H1 (cell line): Measurements from ENCODE around the gene TUBGCP6. TPM values are rescaled to one million over a fixed set of nuclear protein-coding genes. Genes with fewer than 3 reads are reported as not detected.

Experiments
- CTCF ChIA-PET: fragments of 300-600 bp; sonication (Branson Sonifier 250); formaldehyde crosslinking; loops from one replicate; lab custom pipeline; 2021; ENCODE audit not compliant: partially characterized antibody; lab: Charles Lee
- POLR2A ChIA-PET: fragments of 300-600 bp; sonication (Branson Sonifier 250); formaldehyde crosslinking; loops from one replicate; lab custom pipeline; 2021; ENCODE audit warnings: inconsistent platforms; ENCODE audit not compliant: partially characterized antibody; lab: Charles Lee
- DNase-seq, 2 experiments: peaks; one replicate each; pipeline versions ENCODE4 v3.0.0 to v3.0.0-alpha.2; 2010 to 2022; ENCODE audit warnings: low spot score in 2 of 2, low read depth in 1 of 2, mixed read lengths in 1 of 2
- FAIRE-seq: peaks from 2 replicates; lab custom pipeline; 2011; peaks lifted over from hg19 to GRCh38; lab: Jason Lieb, UNC
- H2AFZ ChIP-seq: 2 replicates; pipeline ENCODE4 v1.8.1; 2012; ENCODE audit warnings: low read length, inconsistent platforms
- H2AK5ac ChIP-seq: 2 replicates; pipeline ENCODE4 v1.6.1; 2013; ENCODE audit warnings: low read depth, low read length
- H2BK120ac ChIP-seq: replicated peaks from 2 replicates; pipeline ENCODE3; 2013; ENCODE audit warnings: low read depth, low read length, inconsistent platforms
- H2BK12ac ChIP-seq: 2 replicates; pipeline ENCODE4 v1.6.1; 2013; ENCODE audit warnings: low read depth, low read length
- H2BK15ac ChIP-seq: 2 replicates; pipeline ENCODE4 v1.6.1; 2013; ENCODE audit warnings: low read length
- H2BK20ac ChIP-seq: 2 replicates; pipeline ENCODE4 v1.6.1; 2013; ENCODE audit warnings: low read length
- H2BK5ac ChIP-seq: 2 replicates; pipeline ENCODE4 v1.6.1; 2013; ENCODE audit warnings: low read depth, low read length
- H3K14ac ChIP-seq: 2 replicates; pipeline ENCODE4 v1.6.1; 2013; ENCODE audit warnings: inconsistent platforms; ENCODE audit not compliant: insufficient read length
- H3K18ac ChIP-seq: 2 replicates; pipeline ENCODE4 v1.6.1; 2013; ENCODE audit warnings: low read length; ENCODE audit errors: extremely low read depth
- H3K23ac ChIP-seq: 2 replicates; pipeline ENCODE4 v1.6.1; 2013; ENCODE audit warnings: inconsistent platforms; ENCODE audit not compliant: insufficient read length
- H3K23me2 ChIP-seq: 2 replicates; pipeline ENCODE4 v1.6.1; 2013; ENCODE audit warnings: low read depth, low read length
- H3K27ac ChIP-seq: 2 replicates; pipeline ENCODE4 v1.6.1; 2011; ENCODE audit warnings: low read depth, low read length, inconsistent platforms
- H3K27me3 ChIP-seq, 4 experiments: replicated peaks in 1 of 4; 1 replicate in 1 of 4; 2 replicates in 3 of 4; pipeline versions ENCODE4 v1.6.1 to v1.8.1; 2011 to 2013; ENCODE audit warnings: low read length in 3 of 4, mild to moderate bottlenecking in 3 of 4, inconsistent platforms in 2 of 4, mixed read lengths in 2 of 4, moderate library complexity in 1 of 4; ENCODE audit not compliant: control insufficient read depth in 3 of 4, insufficient read depth in 3 of 4; ENCODE audit errors: extremely low read depth in 1 of 4
- H3K36me3 ChIP-seq, 4 experiments: 2 replicates each; pipeline versions ENCODE4 v1.6.1 to v1.8.1; 2011 to 2013; ENCODE audit warnings: mild to moderate bottlenecking in 4 of 4, low read length in 3 of 4, moderate library complexity in 2 of 4, control low read depth in 1 of 4, inconsistent platforms in 1 of 4; ENCODE audit not compliant: insufficient read depth in 4 of 4, control insufficient read depth in 2 of 4
- H3K4ac ChIP-seq: replicated peaks from 2 replicates; pipeline ENCODE3; 2013; ENCODE audit warnings: low read length, low read depth, mixed read lengths, inconsistent platforms; ENCODE audit not compliant: insufficient read length
- H3K4me1 ChIP-seq, 4 experiments: replicated peaks in 1 of 4; 1 replicate in 1 of 4; 2 replicates in 3 of 4; pipeline versions ENCODE4 v1.6.1 to v1.8.1; 2011 to 2013; ENCODE audit warnings: low read length in 3 of 4, inconsistent platforms in 2 of 4, mixed read lengths in 1 of 4; ENCODE audit not compliant: insufficient read depth in 4 of 4, control insufficient read depth in 3 of 4
- H3K4me2 ChIP-seq, 2 experiments: 2 replicates each; pipeline versions ENCODE4 v1.6.1 to v1.8.1; 2011 to 2013; ENCODE audit warnings: low read depth in 2 of 2, low read length in 2 of 2, control low read depth in 1 of 2, inconsistent platforms in 1 of 2, mild to moderate bottlenecking in 1 of 2; ENCODE audit not compliant: insufficient read depth in 1 of 2
- H3K4me3 ChIP-seq, 4 experiments: fragments of 200-600, 300-600 bp in 1 of 4; sonication (generic), shearing (Covaris generic), sonication (Bioruptor Twin) in 1 of 4; 2 replicates each; pipeline versions ENCODE4 v1.5.1 to v1.8.1; 2011 to 2016; ENCODE audit warnings: low read length in 4 of 4, low read depth in 3 of 4, control low read depth in 2 of 4, inconsistent platforms in 2 of 4, mild to moderate bottlenecking in 2 of 4, mixed read lengths in 1 of 4, moderate library complexity in 1 of 4; ENCODE audit not compliant: insufficient read depth in 2 of 4; ENCODE audit errors: extremely low read depth in 1 of 4
- H3K56ac ChIP-seq: replicated peaks from 2 replicates; pipeline ENCODE3; 2013; ENCODE audit warnings: low read depth, mild to moderate bottlenecking, mixed read lengths, low read length, inconsistent platforms; ENCODE audit not compliant: insufficient read length
- H3K79me1 ChIP-seq: 2 replicates; pipeline ENCODE4 v1.6.1; 2013; ENCODE audit warnings: low read depth, low read length, control low read depth
- H3K79me2 ChIP-seq, 2 experiments: 2 replicates each; pipeline versions ENCODE4 v1.6.1 to v1.8.1; 2012 to 2013; ENCODE audit warnings: low read length in 2 of 2, mild to moderate bottlenecking in 2 of 2, inconsistent platforms in 1 of 2; ENCODE audit not compliant: insufficient read depth in 2 of 2, control insufficient read depth in 1 of 2
- H3K9ac ChIP-seq, 4 experiments: replicated peaks in 1 of 4; 1 replicate in 1 of 4; 2 replicates in 3 of 4; pipeline versions ENCODE4 v1.6.1 to v1.8.1; 2011 to 2013; ENCODE audit warnings: low read depth in 3 of 4, low read length in 3 of 4, control low read depth in 2 of 4, mild to moderate bottlenecking in 2 of 4, moderate library complexity in 2 of 4, inconsistent platforms in 1 of 4; ENCODE audit errors: extremely low read depth in 1 of 4
- H3K9me3 ChIP-seq, 2 experiments: 2 replicates each; pipeline versions ENCODE4 v1.6.1 to v1.8.1; 2012 to 2013; ENCODE audit warnings: mild to moderate bottlenecking in 2 of 2, moderate library complexity in 2 of 2, control low read depth in 1 of 2, inconsistent platforms in 1 of 2, low read depth in 1 of 2, low read length in 1 of 2, mixed read lengths in 1 of 2; ENCODE audit not compliant: insufficient read depth in 2 of 2
- H4K20me1 ChIP-seq, 2 experiments: replicated peaks in 1 of 2; 2 replicates each; pipeline versions ENCODE3 to v1.8.1; 2011 to 2013; ENCODE audit warnings: inconsistent platforms in 2 of 2, low read length in 2 of 2, mild to moderate bottlenecking in 1 of 2; ENCODE audit not compliant: insufficient read depth in 2 of 2, control insufficient read depth in 1 of 2
- H4K5ac ChIP-seq: 2 replicates; pipeline ENCODE4 v1.6.1; 2013; ENCODE audit warnings: low read length, low read depth, mixed read lengths, inconsistent platforms; ENCODE audit not compliant: insufficient read length
- H4K8ac ChIP-seq: 2 replicates; pipeline ENCODE4 v1.8.0; 2013; ENCODE audit warnings: mild to moderate bottlenecking, moderate library complexity, low read length, inconsistent platforms; ENCODE audit not compliant: insufficient read depth; ENCODE audit errors: extremely low read depth
- H4K91ac ChIP-seq: replicated peaks from 2 replicates; pipeline ENCODE3; 2013; ENCODE audit warnings: low read length, mixed read lengths, inconsistent platforms; ENCODE audit not compliant: insufficient read length
- JUND ChIP-seq: IDR thresholded peaks from 2 replicates; pipeline ENCODE4 v1.6.1; 2011; ENCODE audit warnings: mild to moderate bottlenecking, improper control_type of control experiment, low read length
- SRF ChIP-seq: IDR thresholded peaks from 2 replicates; pipeline ENCODE4 v1.6.1; 2011; ENCODE audit warnings: mild to moderate bottlenecking, low read depth, low read length, moderate library complexity
- WGBS, 2 experiments: shearing (Covaris generic) in 1 of 2; methylation state at CpG; one replicate each; pipeline versions ENCODE4 v1.1.6 to v1.1.7; 2013 to 2015; ENCODE audit warnings: low lambda C conversion rate in 2 of 2, mixed read lengths in 2 of 2, inconsistent platforms in 1 of 2, low coverage in 1 of 2, missing lambda C conversion rate in 1 of 2; ENCODE audit not compliant: insufficient replicate concordance in 2 of 2, insufficient coverage in 1 of 2, insufficient read length in 1 of 2; ENCODE audit errors: extremely low coverage in 1 of 2, missing lambda C conversion rate in 1 of 2; 5-methylcytosine and 5-hydroxymethylcytosine counted together
- polyA plus RNA-seq, 7 experiments: library from polyadenylated mRNA; depleted of rRNA in 3 of 7; stranded (reverse) in 5 of 7; unstranded in 2 of 7; fragments of >200 nt in 5 of 7; fragments of 200-250 nt in 2 of 7; gene quantifications; 1 replicate in 5 of 7; 2 replicates in 1 of 7; 4 replicates in 1 of 7; pipeline versions ENCODE4 v1.2.1 to v1.2.3, GENCODE V29; 2011 to 2013; ENCODE audit warnings: missing spikeins in 2 of 7, mixed read lengths in 2 of 7
- total RNA-seq: library from RNA; stranded (reverse); fragmentation: NEBNext Ultra II Directional; extraction: Animal tissue kit (Norgen Biotek cat#: 25700); gene quantifications from 2 replicates; pipeline ENCODE4 v1.2.1, GENCODE V29; 2021
- TF ChIP-seq, protein P1 (sequence below): IDR thresholded peaks from 2 replicates; pipeline ENCODE4 v1.6.1; 2012; ENCODE audit warnings: inconsistent platforms

Gene TUBGCP6
- total and polyA plus RNA-seq, 2 of the 8 experiments (the other 6 are each of a cell fraction or from before 2014, with no cell fraction given) = 24.2 to 24.7 TPM

DNA sequence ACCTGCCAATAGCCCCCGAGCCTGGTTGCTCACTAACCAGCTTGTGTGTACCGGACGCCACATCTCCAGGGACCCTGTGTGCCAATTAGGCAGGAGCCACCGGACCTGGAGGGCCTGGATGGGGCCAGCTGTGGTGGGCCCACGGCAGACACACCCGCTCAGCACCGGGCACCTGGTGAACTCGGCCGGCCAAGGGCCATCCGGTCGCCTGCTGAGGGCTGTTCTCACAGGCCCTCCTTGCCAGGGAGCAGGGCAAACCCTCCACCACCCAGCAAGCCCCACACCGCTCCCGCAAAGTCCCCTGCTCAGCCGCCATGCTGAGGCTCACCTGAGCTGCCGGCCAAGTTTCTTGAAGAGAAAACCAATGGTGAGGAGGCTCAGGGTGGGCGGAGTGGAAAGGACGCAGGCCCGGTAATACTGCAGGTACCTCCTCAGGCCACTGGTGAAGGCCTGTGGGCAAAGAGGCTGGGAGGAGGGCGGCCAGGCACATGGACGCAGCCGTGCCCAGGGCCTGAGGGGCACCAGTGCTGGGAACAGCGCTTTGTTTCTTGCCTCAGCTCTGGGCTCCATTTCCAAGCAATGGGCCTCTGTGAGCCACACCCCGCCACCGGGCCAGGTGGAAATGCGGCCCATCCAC, 17.1 kb downstream of the TUBGCP6 start:
- Histone ChIP-seq H3K4ac (no peak overlapping the region), H4K5ac (no peak overlapping the region), H2BK5ac (no peak overlapping the region), H3K23me2 (no peaks in the 10 kb centered on the region), H3K79me1 (peaks cover 4% of the 10 kb centered on the region; the same call in 1 of the 2 replicates), H4K20me1 (peaks cover 0 to 13% of the 10 kb centered on the region in 2 experiments), H2AFZ (no peak overlapping the region), H3K4me2 (no peak overlapping the region), H3K23ac (no peak overlapping the region), H3K18ac (no peak overlapping the region), H3K4me1 (no peaks in the 10 kb centered on the region), H3K14ac (no peak overlapping the region), H4K8ac (no peak overlapping the region), H3K9ac (no peak overlapping the region), H2BK15ac (no peak overlapping the region), H2AK5ac (no peak overlapping the region), H3K4me3 (no peak overlapping the region), H3K79me2 (no peaks in the 10 kb centered on the region), H3K36me3 (peaks cover 0 to 8% (median 4%) of the 10 kb centered on the region in 4 experiments; a peak in 5 of 8 replicates), H4K91ac (no peak overlapping the region), H3K9me3 (no peaks in the 10 kb centered on the region), H3K27me3 (no peaks in the 10 kb centered on the region), H3K27ac (no peak overlapping the region), H2BK12ac (no peak overlapping the region), H2BK20ac (no peak overlapping the region), H2BK120ac (no peak overlapping the region), H3K56ac (no peak overlapping the region)
- ChIA-PET POLR2A (interaction anchor here (0.9 to 1.2 kb wide), 2 partner anchors 9 to 17 kb away, joined by 3 read pairs; partner anchors contain the start of gene TUBGCP6), CTCF (interaction anchor here (0.5 to 9.2 kb wide), 3 partner anchors 13 to 49 kb away, joined by 3 to 77 read pairs (median 3); no protein-coding TSS in a partner anchor)
- DNase-seq (no peak), FAIRE-seq (no peak)
- TF ChIP-seq JUND (no peak), SRF (no peak)
- TF ChIP-seq, protein P1, sequence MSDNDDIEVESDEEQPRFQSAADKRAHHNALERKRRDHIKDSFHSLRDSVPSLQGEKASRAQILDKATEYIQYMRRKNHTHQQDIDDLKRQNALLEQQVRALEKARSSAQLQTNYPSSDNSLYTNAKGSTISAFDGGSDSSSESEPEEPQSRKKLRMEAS = no peak
- WGBS, 2 experiments = 96% methylated on average over 23 of the region's 25 CpGs; no CpG with 5 or more reads in 1 of the 2 experiments
